HG02571 (cell line): ENCODE measurements around the gene KCND1.
A peak's percentile ranks its signal among the peaks of the same experiment; 100 is the strongest.

Source experiments
- ATAC-seq: cut with Tn5 transposase; IDR thresholded peaks from one replicate; pipeline ENCODE4 v1.9.1; 2021; ENCODE audit warnings: mild to moderate bottlenecking, moderate library complexity; ENCODE audit not compliant: unreplicated experiment

KCND1 gene

GRCh38 chrX:48913605-48914366, 57.9 kb downstream of the KCND1 start:
- no peak for ATAC-seq

- ATAC-seq, result peak; percentile 61
These were observed 60.0 kb downstream of the KCND1 start, which contains the start of gene SLC35A2 for GRCh38 chrX:48911412-48912182. SLC35A2 (minus strand) TSS chrX:48911646; CDS start chrX:48911636, 10 bp downstream.
